Measurements from ENCODE around the gene PCDHA1. TPM values are rescaled to one million over a fixed set of nuclear protein-coding genes. Genes with fewer than 3 reads are reported as not detected.

The PCDHA1 gene
- total and polyA plus RNA-seq, 2 donors (not counting 3 experiments of a cell fraction or from before 2014, with no cell fraction given) = 0.04 TPM; not detected in 1

- POLR2A ChIA-PET = no interaction called here
Measured at GRCh38 chr5:140969880-140970279, 183.9 kb downstream of the PCDHA1 start.

More at GRCh38 chr5:140969880-140970279, 183.9 kb downstream of the PCDHA1 start:
- no peak overlapping the region for H3K9ac ChIP-seq (replicated peaks; ENCODE audit: extremely low read depth, insufficient read depth, low read length)
- no peak overlapping the region for H3K4me2 ChIP-seq (ENCODE audit: insufficient read depth, low read length)
- peaks cover 5 to 12% of the 10 kb centered on the region in 2 experiments for H3K27me3 ChIP-seq (ENCODE audit: control insufficient read depth in 2 of 2, insufficient read depth in 2 of 2, low read length in 2 of 2)
- BruUV-seq (replicated peaks) = no TSS peak
- no peak for TF ChIP-seq CTCF (IDR thresholded peaks at IDR 0.05; ENCODE audit: extremely low read depth in 1 of 2, insufficient read depth in 1 of 2, low read depth in 1 of 2, low read length in 2 of 2)
- TF ChIP-seq JUN (IDR thresholded peaks at IDR 0.05; ENCODE audit: borderline replicate concordance, insufficient read depth, insufficient read length, low read depth) = no peak
- TF ChIP-seq POLR2AphosphoS5 (IDR thresholded peaks at IDR 0.05; ENCODE audit: insufficient read depth, low read depth, low read length) = no peak
- no peak for TF ChIP-seq POLR2A (IDR thresholded peaks at IDR 0.05; ENCODE audit: low read depth, low read length)
- TF ChIP-seq GATA2 (IDR thresholded peaks at IDR 0.05; ENCODE audit: insufficient read depth, insufficient read length, low read depth, low read length) = no peak
- no peak for TF ChIP-seq EZH2 (IDR thresholded peaks at IDR 0.05; ENCODE audit: borderline replicate concordance, low read depth, low read length, severe bottlenecking)
- no peak for TF ChIP-seq FOS (IDR thresholded peaks at IDR 0.05; ENCODE audit: borderline replicate concordance, insufficient read depth, low read length)
- no peak for TF ChIP-seq MYC (IDR thresholded peaks at IDR 0.05; ENCODE audit: low read depth, low read length)
- TF ChIP-seq MAX (IDR thresholded peaks at IDR 0.05; ENCODE audit: insufficient read depth, insufficient read length) = no peak
- DNase-seq (ENCODE audit: low read depth, low spot score) (no peak), FAIRE-seq (no peak)
- H3K79me2 ChIP-seq (ENCODE audit: control insufficient read depth, insufficient read depth, low read length) = no peaks in the 10 kb centered on the region
- no peaks in the 10 kb centered on the region for H3K9me1 ChIP-seq (replicated peaks; ENCODE audit: control insufficient read depth, extremely low read depth, insufficient read depth, low read length)
- CTCF ChIA-PET = no interaction called here
- no peaks in the 10 kb centered on the region for H3K36me3 ChIP-seq (ENCODE audit: control insufficient read depth in 2 of 2, extremely low read depth in 1 of 2, insufficient read depth in 2 of 2, low read length in 2 of 2)
- no peak overlapping the region for H3K4me3 ChIP-seq (replicated peaks in 1 of 3; ENCODE audit: insufficient read depth in 1 of 3, low read depth in 1 of 3, low read length in 3 of 3)
- no peak overlapping the region for H2AFZ ChIP-seq (ENCODE audit: low read depth, low read length)
- no peak overlapping the region for H3K27ac ChIP-seq (ENCODE audit: insufficient read depth, low read depth, low read length)
- no peaks in the 10 kb centered on the region for H3K9me3 ChIP-seq (replicated peaks; ENCODE audit: control insufficient read depth, insufficient read depth, low read length)
- no peaks in the 10 kb centered on the region for H4K20me1 ChIP-seq (replicated peaks; ENCODE audit: control insufficient read depth, extremely low read depth, insufficient read depth, low read length)
- dilution Hi-C loops (cut with MboI; ENCODE audit: extremely low pct_ligation_motif_present, low sequenced_read_pairs) = no loop called here
- peaks cover 4% of the 10 kb centered on the region for H3K4me1 ChIP-seq (ENCODE audit: control insufficient read depth, extremely low read depth, insufficient read depth, low read length)
- intact Hi-C loops (cut with micrococcal nuclease) = loop anchor here (5.0 kb wide), 1 partner anchor 72 kb away; no protein-coding TSS in a partner anchor
